Measurements from ENCODE around the gene ACTRT3.

The ACTRT3 gene

DNA sequence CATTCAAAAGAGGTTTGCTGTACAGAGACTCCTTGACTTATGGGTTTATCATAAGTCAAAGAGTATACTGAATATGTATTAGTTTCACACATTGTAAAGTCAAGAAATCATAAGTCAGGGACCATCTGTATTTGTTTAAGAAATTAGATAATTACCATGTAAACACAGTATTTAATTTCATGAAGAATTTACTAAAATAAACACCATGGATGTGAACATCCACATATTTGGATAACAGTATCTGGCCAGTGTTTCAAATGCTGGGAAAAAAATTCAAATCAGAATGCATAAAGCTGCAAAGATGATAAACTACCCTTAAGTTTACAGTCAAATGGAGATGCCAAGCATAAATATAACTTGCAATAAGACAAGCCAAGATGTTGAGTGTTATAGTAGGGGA, 20.9 kb upstream of the ACTRT3 start:
- TF ChIP-seq POLR2A (IDR thresholded peaks at IDR 0.05; ENCODE audit: low read length) (no peak), GATA1 (IDR thresholded peaks at IDR 0.05; ENCODE audit: low read depth, low read length) (no peak)
- no peak for DNase-seq

DNA sequence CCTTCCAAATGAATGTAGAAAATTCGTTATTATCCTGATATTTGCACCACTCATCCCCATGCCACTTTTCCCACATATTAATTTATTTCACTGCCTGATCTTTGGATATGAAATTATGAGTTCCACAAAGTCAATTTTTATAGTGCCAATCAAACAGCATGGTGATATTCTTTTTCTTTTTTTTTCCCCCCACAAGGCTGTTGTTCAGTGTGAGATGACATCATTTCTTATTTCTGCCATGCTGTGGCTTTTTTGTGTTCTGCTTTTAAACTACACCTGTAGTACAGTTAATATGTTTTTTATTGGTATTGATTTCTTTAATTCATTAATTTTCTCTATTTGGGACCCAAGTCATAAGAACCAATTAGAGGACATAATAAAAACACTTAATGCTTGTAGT, 18.4 kb upstream of the ACTRT3 start:
- no peak for TF ChIP-seq GATA1 (IDR thresholded peaks at IDR 0.05; ENCODE audit: low read depth, low read length)
- no peak for TF ChIP-seq POLR2A (IDR thresholded peaks at IDR 0.05; ENCODE audit: low read length)
- no peak for DNase-seq

DNA sequence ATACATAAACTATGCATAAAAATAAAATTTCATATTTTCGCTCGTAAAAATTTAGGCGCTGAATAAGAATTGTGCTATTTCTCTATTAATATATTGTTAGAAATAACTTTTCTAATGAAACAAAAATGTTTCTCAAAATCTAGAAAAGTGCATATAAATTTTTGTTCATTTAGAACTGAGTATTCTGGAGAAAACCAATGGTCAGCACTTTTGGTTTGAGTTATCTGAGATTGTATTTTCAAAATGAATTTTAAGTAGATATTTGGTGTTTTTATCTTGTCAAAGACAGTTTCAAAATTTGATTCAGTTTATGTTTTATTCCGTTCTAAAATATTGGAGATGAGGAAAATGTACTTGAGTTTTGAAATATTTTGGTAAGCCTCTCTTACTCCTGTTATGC, 17.8 kb upstream of the ACTRT3 start:
- TF ChIP-seq GATA1 (IDR thresholded peaks at IDR 0.05; ENCODE audit: low read depth, low read length) (no peak), POLR2A (IDR thresholded peaks at IDR 0.05; ENCODE audit: low read length) (no peak)
- DNase-seq, result no peak

DNA sequence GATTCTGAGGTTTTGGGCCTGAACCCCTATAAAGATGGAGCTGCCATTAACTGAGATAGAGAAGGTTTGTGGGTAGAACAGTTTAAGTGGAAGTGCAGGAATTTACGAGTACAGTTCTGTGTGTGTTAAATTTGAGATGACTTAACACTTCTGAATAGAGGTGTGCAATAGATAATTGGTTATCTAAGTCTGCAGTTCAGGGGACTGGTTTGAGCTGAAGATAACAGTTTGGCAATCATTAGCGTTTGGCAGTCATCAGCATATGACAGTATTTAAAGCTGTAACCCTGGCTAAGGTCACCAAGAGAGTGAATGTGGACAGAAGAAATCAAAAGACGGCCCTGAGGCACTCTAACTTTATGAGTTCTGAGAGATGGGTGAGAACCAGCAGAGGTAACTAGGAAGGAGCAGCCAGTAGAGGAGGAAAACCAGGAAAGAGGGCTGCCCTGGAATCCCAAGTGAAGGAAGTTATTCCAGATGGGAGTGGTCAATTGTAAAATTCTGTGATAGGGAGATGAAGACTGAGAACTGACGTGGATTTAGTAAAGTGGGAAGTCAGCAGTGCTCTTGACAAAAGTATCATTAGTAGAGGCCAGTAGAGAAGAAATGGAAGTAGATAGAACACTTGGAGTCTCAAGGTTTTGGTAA, 12.0 kb upstream of the ACTRT3 start:
- peak; percentile 92 to 98 for DNase-seq
- TF ChIP-seq POLR2A (IDR thresholded peaks at IDR 0.05; ENCODE audit: low read length) (no peak), GATA1 (IDR thresholded peaks at IDR 0.05; ENCODE audit: low read depth, low read length) (peak; percentile 55)

DNA sequence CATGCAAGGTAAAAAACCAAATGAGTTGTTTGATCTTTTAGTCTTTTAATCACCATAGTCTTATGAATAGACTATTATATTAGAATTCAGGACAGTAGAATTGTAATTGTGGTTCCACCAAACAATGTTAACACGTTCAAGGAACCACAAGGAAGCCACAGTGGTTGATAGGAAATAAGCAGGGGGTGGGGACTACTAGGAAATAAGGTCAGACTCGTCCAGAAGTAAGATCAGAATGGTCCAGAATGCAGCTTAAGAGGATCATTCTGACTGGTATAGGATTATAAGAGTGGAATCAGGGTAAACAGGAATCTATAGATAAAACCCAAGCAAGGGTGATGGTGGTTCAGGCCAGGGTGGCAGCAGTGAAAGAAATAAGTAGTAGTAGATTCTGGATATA, 11.4 kb upstream of the ACTRT3 start:
- peak in 1 of 2 experiments; percentile 79 for DNase-seq
- TF ChIP-seq GATA1 (IDR thresholded peaks at IDR 0.05; ENCODE audit: low read depth, low read length), result no peak
- TF ChIP-seq POLR2A (IDR thresholded peaks at IDR 0.05; ENCODE audit: low read length), result no peak

DNA sequence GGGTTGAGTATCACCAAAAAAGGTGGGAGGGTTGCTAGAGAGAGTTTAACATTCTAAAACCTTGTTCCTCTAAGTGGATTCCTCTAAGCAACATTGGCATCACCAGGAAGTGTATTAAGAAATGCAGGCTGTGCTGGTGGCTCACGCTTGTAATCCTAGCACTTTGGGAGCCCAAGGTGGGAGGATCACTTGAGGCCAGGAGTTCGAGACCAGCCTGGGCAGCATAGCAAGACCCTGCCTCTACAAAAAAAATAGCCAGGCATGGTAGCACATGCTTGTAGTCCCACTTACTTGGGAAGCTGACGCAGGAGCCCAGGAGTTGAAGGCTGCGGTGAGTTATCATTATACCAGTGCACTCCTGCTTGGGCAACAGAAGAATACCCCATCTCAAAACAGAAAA, 8.5 kb upstream of the ACTRT3 start:
- TF ChIP-seq GATA1 (IDR thresholded peaks at IDR 0.05; ENCODE audit: low read depth, low read length), result no peak
- DNase-seq, result no peak

DNA sequence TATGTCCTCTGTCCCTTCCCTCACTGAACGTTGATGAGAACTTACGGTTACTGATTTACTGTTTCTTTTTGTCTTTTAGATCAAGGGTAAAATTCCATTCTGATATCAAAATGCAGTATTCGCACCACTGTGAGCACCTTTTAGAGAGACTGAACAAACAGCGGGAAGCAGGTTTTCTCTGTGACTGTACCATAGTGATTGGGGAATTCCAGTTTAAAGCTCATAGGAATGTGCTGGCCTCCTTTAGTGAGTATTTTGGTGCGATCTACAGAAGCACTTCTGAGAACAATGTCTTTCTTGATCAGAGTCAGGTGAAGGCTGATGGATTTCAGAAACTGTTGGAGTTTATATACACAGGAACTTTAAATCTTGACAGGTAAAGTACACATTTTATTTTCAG, 4.8 kb upstream of the ACTRT3 start:
- TF ChIP-seq GATA1 (IDR thresholded peaks at IDR 0.05; ENCODE audit: low read depth, low read length), result no peak
- DNase-seq, result peak in 1 of 2 experiments; percentile 49

DNA sequence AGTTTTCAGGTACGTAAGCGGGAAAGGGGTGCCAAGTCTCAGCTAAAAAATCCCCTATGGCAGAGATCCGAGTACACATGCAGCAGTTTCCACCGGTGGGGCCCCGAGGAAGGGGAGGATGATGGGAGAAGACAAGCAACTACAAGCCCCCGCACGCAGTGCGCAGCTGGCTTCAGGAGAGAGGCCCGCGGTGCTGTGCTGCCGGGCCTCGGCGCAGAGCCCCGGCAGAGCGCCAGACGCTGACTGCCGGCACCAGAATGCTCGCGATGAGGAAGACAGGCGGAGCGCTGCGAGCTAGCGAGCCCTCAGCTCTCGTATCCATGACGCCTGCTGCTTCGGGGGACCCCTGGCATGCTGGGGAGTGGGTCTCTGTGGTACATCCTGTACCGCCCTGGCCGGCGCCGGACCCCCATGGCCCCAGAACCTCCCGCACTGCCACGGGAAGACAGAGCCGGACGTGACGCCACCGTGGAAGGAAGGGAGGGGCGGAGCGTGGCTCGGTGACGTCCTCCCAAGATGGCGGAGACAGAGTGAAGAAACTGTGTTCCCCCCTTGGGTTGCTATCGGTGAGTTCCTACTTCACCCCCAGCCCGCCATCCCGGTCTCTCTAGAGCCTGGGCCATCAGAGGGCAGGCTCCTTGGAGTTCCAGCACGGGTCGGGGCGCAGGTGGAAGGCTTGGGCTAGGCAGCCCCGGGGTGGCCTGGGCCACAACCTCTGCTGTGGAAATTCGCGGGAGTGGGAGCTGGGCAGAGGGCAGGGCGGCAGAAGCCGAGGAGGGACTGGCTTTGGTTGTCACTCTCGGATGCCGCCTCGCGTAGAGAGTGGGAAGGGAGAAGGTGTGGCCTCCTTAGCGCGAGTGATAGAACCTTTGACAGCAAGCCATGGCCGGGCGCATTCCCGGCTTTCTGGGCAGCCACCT, 3.8 kb upstream of the ACTRT3 start, which contains the start of gene MYNN:
TSS of gene MYNN (plus strand) at position 500 of the 920 bp plus-strand sequence. CDS start 900 bp downstream, outside the sequence.
- peak; percentile 99 for TF ChIP-seq POLR2A (IDR thresholded peaks at IDR 0.05; ENCODE audit: low read length)
- TF ChIP-seq GATA1 (IDR thresholded peaks at IDR 0.05; ENCODE audit: low read depth, low read length), result no peak

DNA sequence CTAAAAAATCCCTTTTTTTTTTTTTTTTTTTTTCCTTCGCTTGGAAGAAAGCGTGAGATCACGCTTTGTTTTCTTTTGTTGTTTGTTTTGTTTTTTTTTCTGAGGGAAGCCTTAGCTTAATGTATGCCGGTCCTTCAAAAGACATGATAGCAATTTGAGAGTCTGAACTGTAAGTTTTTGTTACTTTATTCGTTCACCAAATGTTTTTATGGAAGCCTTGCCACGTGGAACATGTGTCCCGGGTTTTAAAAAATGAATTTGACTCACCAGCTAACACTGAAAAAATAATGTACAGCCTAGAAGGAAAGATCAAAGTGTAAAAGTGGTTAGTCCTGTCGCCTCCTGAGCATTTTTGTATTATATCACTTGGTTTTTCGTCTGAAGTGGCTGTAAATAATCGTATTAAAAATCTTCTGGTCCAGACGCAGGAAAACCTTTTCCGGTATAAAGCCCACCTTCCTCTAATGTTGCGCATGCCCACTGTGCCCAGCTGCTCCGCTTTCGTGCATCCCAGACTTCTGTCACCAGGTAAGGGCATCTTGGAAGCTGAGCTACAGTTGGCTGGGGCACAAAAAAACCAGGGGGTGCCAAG, 3.0 kb upstream of the ACTRT3 start:
- DNase-seq, result peak; percentile 80 to 89
- TF ChIP-seq GATA1 (IDR thresholded peaks at IDR 0.05; ENCODE audit: low read depth, low read length) (no peak), POLR2A (IDR thresholded peaks at IDR 0.05; ENCODE audit: low read length) (no peak)

More for the DNA sequence above, 3.8 kb upstream of the ACTRT3 start, which contains the start of gene MYNN:
- DNase-seq, result peak; percentile 92 to 96

DNA sequence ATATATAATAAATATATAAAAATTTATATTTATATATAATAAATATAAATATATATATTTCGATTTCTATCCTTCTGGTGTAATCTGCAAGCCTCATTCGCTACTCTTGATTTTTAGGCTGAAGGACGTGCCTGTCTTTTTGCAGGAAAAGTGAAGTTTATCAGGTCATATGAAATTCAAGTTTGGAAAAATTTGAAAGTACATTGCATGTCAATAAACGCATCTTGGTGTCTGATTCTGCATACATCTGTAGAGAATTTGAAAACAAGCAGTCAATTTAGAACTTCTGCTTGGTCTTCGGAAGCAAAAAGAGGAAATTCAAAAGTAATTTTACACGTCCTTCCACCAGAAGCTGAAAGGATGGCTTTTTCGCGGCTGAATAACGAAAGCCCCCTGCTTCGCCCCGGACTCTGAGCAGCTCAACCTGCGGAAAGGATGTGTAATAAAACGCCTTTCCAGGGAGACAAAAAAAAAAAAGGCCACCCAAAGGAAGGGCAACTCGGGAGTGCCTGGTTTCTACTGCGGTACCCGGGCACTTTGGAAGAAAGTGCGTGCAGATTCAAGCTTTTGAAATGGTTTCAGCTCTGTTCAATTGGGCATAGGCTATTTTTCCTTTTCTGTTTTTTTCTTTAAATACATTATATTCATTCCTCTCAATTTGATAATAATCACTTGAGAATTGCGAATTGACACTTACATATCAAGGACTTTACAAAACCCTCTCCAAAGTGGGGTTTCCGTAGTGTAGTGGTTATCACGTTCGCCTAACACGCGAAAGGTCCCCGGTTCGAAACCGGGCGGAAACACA, 2.3 kb upstream of the ACTRT3 start:
- no peak for TF ChIP-seq GATA1 (IDR thresholded peaks at IDR 0.05; ENCODE audit: low read depth, low read length)
- TF ChIP-seq POLR2A (IDR thresholded peaks at IDR 0.05; ENCODE audit: low read length), result peak; percentile 66
- DNase-seq, result peak; percentile 90 to 95

DNA sequence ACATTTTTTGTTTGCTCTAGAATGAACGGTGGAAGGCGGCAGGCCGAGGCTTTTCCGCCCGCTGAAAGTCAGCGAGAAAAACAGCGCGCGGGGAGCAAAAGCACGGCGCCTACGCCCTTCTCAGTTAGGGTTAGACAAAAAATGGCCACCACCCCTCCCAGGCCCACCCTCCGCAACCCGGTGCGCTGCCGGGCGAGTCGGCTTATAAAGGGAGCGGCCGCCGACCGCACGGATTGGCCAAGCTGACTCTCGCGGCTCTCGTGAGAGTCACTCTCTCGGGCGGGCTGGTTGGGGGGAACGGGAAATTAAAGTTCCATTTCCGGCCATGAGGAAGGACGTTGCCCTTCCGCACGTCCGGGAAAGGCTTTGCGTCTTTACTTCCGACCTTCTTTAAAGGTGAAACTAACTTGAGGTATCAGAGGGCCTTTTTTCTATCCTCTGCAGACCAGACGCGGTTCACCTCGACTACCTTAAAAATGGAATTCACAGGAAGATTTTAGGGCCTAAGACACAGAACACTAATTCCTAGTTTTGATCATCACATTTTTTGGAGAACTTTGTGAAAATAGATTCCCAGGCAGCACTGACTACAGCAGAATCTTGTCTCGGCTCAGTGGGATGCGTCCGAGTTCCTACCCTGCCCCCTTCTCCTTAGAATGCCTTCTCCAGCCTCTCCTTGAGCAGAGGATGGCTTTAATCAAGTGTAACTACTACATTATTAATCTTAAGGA, 4.3 kb downstream of the ACTRT3 start, which contains the start of gene TERC:
TSS of gene TERC (minus strand) at position 179 of the 731 bp plus-strand sequence.
- DNase-seq, result peak; percentile 91 to 92
- TF ChIP-seq GATA1 (IDR thresholded peaks at IDR 0.05; ENCODE audit: low read depth, low read length) (no peak), POLR2A (IDR thresholded peaks at IDR 0.05; ENCODE audit: low read length) (peak; percentile 95)

DNA sequence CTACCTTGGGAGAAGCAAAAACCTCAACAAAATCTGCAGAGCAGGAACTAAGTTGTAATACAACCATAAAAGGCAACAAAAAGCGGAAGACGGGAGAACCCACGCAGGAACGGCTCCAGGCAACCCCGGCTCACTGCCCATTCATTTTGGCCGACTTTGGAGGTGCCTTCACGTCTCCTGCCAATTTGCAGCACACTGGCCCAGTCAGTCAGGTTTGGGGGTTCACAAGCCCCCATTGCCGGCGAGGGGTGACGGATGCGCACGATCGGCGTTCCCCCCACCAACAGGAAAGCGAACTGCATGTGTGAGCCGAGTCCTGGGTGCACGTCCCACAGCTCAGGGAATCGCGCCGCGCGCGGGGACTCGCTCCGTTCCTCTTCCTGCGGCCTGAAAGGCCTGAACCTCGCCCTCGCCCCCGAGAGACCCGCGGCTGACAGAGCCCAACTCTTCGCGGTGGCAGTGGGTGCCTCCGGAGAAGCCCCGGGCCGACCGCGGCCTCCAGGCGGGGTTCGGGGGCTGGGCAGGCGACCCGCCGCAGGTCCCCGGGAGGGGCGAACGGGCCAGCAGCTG, 5.0 kb downstream of the ACTRT3 start:
- DNase-seq, result peak; percentile 76 to 77
- TF ChIP-seq POLR2A (IDR thresholded peaks at IDR 0.05; ENCODE audit: low read length), result no peak
- TF ChIP-seq GATA1 (IDR thresholded peaks at IDR 0.05; ENCODE audit: low read depth, low read length), result no peak
